HG02884 (cell line): ENCODE data around the gene CLIP2.

Experiments used
- ATAC-seq: cut with Tn5 transposase; IDR thresholded peaks from one replicate; pipeline ENCODE4 v1.9.1; 2021; ENCODE audit warnings: mild to moderate bottlenecking, moderate library complexity; ENCODE audit not compliant: unreplicated experiment

Gene CLIP2

DNA sequence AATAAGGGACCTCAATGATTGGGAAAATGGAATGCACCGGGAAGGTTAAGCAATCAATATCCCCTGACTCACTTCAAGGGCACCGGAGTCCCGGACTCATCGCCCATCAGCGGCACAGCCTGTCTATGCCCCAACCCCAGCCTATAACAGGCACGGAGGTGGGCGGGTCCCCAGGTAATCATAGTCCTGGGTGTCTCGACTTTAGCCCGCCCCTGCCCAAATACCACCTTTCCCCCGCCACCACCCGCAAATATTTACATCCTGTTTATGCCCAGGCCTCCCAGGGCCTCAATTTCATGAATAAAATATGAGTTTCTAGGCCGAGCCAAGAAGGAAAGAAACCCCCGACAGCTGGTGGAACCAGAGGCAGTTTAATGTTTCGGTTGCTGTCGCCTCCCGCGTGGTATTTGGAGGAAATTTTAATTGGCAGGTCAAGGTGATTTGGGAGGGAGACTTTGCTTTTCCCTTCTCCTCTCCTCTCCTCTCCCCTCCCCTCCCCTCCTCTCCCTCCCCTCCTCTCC is 19.4 kb upstream of the CLIP2 start:
- no peak for ATAC-seq

DNA sequence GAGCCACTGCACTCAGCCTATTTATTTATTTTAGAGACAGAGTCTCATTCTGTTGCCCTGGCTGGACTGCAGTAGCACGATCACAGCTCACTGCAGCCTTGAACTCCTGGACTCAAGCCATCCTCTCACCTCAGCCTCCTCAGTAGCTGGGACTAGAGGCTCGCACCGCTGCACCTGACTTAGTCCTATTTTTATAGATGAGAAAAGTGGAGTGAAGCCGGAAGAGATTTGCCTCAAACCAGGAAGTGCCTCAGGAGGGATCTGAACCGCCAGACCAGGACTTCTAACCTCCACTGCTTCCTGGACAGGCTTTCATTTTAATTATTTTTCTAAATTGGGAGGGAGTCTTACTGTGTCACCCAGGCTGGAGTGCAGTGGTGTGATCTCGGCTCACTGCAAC is 17.5 kb upstream of the CLIP2 start:
- no peak for ATAC-seq

DNA sequence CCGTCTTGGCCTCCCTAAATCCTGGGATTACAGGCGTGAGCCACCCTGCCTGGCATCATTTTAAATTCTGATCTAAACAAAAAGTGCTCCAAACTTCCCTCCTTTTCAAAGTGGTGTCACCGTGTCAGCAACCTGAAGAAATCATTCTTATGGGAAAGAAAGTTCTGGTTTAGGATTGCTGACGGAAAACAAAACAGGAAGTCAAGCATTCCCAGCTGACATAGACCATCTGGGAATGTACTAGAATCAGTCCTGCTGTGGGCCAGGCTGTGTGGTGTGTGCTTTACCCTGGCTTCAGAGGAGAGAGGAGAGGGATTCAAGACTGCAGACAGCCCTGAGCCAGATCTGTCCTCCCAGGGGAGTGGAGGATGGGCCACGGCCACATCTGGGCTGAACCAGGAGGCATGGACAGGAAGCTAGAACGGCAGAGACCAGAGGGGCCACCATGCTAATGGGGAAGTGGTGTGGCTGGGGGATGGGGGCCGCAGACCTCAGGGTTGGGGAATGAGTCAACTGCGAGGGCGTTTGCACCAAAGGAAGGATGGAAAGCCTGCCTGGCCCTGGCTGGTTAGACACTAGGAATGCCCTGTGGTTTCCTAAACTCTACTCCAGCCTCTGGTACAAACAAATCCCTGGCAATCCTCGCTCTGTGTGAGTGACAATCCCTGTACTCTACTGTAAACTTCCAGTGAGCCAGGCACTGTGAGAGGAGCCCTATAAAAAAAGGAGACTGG is 16.7 kb upstream of the CLIP2 start:
- peak; percentile 76 for ATAC-seq

DNA sequence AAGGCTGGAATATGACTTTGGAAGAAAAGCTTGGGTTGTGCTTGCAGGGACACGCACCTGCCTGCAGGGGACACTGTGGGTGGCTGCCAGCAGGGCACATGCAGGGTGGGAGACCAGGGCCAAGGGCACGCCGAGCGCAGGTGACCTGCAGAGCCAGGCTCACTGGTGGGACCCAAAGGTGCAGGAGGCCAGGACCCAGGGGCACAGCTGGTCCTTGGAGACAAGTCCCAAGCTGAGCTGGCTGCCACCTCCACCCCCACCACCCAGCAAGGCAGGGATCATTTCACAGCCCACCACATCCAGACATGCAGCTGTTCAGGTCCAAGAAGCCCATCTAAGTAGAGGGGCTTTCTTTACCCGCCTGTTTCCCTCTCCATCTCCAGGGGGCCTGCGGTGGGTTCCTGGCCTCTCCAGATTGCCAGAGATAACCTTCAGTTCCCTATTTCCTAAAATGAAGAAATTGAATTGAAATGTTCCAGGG is 13.8 kb upstream of the CLIP2 start:
- ATAC-seq, result no peak

DNA sequence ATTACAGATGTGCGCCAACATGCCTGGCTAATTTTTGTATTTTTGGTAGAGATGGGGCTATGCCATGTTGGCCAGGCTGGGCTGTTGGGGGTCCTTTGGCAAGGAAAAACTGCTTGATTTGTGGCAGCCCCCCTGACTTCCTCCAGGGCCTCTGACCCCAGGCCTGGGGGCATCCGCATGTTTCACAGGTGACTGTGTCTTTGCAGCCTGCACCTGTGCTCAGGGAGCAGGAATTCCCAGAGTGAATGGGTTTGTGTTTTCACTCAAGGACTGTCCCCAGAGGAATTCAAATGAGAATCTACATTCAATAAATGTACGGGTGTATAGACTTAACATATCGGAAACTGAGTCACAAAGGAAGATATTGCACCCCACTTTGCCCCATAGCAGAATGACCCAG is 11.6 kb upstream of the CLIP2 start:
- no peak for ATAC-seq

DNA sequence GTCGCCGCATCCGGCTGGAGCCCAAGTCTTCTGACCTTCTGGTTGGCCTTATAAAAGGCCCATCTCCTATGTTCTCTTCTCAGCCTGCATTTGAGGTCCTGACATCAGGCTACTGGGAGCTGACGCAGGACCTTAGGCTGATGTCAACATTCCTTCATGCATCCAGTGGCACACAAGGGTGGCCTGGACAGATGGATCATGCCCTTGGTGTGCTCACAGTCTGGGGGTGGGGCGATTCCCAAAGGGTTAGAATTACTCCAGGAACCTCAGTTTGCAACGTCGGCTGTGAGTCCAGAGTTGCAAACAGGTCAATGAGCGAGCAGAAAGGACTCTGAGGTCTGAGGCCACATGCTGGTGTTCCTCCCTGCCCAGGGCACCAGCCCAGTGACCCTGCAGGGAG is 8.2 kb upstream of the CLIP2 start:
- ATAC-seq, result no peak

DNA sequence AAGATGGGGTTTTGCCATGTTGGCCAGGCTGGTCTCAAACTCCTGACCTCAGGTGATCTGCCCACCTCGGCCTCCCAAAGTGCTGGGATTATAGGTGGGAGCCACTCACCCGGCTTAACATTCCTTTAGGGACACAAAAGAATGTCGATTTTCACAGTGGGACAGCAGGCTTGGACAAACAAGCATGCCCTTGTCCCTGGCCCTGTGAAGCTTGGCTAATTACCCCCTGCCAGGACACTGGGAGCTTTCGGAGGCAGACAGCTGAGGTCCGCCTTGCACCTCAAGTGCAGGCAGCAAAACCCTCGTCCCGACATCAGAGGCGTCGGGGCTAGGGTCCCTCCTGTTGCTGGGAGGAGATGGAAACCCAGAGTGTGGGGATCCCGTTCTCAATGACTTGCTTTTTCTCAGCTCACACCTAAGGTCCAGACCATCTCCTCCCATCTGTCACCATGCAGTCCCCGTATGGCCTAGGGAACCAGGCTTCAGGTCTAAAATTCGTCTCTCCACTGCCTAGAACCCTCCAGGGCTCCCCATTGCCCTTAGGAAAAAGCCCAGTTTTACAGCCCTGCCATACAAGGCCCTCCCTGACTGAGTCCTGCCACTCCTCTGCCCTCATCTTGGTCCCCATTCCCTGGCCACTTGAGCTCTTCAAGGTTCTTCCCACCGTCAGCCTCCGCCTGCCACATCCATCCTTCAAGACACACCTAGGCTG is 6.3 kb upstream of the CLIP2 start:
- ATAC-seq, result no peak

DNA sequence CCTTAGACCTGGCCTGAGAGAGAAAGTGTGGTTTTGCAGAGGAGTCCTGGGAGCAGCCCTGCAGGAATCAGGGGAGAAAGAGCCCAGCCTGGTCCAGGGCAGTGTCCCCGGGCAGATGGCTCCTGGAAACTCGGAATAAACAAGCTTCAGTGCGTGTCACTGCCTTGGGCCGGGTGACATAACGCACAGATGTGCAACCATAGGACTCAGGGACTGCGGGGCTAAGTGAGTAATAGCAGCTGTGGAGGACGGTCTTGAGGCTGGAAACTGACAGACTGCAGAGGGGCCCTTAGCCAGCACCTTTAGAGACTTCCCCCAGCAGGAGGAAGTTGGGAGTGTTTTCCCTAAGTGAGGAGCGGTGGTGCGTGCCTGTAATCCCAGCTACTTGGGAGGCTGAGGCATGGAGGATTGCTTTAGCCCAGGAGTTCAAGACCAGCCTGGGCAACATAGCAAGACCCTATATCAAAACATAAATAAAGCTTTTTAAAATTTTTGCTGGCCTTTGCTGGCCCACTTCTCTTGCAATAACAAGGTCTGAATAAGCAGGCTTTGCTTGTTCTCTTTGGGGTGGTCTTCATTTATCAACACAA is 5.3 kb upstream of the CLIP2 start:
- no peak for ATAC-seq

DNA sequence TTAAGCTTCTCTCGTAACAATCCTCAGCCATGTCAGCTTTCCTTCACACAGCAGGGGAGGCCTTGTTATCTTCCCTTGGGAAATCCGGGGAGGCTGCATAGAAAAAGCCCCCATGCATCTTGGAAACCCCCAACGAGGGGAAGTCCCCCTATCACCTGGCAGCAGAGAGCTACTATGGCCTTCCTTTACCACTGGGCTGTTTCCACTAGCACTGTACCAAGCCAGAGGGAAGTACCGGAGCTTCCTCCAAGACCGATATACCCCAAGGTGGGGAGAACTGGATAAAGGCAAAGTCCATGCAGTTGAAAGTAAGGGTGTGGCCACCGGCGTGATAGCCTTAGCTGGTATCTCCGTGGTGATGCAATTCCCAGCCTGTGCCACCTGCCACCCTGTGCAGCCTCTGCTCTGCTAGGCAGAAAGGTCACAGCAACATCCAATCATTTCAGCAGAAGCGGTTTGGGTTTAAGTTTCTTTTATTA is 4.4 kb upstream of the CLIP2 start:
- no peak for ATAC-seq

DNA sequence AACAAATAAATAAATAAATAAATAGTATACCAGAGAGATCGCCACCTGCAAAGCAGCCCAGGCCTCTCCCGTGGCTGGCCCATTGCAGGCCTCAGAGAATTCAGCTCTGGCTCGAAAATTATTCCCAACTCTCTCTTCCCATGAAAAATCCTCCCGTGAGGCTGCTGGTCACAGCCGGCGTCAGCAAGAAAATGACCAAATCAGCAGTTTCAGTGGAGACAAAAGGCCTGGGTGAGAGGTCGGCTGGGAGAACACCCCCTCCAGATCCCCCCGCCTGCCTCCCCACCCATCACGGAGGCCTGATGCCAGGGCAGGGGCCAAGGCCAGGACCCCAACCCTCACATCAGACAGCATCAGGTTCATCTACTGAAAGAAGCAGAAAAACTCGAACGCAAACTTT is 3.1 kb upstream of the CLIP2 start:
- ATAC-seq, result no peak

DNA sequence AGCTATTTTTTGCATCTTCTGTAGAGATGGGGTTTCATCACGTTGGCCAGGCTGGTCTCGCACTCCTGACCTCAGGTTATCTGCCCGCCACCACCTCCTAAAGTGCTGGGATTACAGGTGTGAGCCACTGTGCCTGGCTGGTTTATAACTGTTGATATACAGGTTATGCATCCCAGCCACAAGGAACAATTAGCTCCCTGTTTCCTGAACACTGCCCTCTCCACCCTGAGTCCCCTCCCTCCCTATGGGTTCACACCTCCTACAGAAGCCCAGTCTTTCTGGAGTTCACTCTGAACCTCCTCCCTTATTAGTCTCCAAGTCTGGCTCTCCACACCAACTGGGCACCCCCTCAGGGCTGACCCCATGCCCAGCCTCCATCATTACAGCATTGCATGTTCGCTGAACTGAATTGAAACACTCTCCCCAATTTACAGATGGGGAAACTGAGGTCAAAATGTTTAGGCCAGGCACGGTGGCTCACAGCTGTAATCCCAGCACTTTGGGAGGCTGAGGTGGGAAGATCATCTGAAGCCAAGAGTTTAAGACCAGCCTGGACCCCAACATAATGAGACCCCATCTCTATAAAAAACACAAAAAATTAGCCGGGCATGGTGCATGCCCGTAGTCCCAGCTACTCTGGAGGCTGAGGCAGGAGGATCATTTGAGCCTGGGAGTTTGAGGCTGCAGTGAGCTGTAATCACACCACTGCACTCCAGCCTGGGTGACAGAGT is 1.7 kb upstream of the CLIP2 start:
- ATAC-seq, result no peak

DNA sequence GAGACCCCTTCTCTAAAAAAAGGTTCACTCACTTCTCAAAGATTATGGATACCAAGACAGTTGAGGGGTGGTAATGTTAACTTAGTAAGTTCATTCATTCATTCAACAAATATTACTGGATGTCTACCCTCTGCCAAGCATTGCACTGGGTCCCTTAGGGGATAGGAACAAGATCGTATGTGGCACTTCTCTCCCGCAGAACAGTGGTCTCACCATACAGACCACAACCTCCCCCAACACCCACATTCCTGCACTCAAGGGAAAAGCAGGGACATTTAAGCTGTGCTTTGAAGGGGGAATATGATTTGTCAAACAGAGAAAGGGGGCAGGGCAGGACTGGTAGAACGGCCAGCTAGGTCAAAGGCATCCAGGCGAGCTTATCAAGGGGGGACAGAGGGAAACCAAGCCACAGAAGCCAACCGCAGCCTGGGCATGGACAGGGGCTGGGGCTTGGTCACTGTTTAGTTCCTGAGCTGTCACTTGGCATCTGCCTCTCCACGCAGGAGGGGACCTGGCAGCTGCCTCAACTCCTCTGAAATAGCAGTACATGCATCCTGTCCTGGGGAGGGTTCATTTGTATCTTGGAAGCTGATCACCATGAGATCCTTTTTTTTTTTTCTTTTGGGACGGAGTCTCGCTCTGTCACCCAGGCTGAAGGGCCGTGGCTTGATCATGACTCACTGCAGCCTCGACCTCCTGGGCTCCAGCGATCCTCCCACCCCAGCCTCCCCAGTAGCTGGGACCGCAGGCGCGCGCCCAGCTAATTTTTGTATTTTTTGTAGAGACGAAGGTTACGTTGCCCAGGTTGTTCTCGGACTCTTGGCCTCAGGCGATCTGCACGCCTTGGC is 949 bp upstream of the CLIP2 start:
- ATAC-seq, result no peak

DNA sequence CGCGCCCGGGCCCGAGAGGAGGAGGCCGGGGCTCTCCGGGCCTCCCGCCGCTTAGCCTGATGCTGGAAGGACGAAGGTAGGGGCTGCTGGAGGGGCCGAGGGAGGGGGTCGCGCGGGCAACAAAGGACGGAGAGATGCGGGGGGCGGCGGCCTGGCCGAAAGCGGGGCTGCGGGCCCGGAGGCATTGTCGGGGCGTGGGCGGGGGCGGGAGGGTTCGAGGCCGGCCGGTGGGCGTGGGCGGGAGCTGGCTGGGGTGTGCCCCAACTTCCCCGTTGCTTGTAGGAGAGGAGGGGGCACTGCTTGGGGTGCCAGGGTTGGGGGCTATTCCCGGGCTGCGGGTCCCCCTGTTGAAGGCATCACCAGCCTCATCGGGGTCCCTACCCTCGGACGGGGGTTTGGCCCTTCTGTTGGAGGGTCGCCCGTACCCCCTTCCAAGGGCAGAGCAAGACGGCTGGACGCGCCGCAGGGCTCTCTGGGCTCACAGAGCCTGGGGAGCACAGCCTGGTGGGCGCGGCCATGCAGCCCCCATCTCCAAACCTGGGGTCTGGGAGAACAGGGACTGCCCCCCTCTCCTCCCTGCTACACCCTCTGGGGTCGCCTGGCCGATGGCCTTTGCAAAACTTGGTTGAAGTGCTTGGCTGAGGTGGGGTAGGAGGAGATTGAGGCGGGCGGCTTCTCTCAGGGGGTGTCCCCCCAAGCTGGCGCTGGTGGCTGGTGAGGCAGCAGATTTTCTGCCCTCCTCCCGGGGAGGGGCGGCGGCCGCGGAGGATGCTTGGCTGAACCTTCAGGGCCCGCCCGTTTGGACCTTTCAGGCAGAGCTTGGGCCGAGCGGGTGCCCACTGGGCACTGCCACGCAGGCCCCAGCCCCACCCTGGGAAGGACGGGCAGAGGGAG is 699 bp downstream of the CLIP2 start:
- no peak for ATAC-seq

DNA sequence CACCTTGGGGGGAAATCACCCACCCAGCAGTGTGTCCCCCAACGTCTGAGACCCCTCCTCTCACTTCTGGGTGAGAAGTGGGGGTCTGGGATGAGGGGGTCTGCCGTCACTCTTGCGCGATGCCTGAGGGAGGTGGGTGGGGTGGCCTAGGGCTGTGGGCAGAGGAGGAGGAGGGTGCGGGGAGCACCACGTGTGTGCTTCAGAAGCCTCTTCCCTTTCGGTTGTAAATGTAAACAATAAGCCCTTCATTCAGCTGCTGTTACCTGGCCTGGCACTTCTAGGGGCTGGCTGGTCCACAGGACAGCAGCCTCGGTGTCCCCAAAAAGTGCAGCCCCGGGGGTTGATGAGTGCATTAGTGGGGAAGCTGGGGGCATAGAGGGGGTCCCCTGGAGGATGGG is 1.3 kb downstream of the CLIP2 start:
- no peak for ATAC-seq

DNA sequence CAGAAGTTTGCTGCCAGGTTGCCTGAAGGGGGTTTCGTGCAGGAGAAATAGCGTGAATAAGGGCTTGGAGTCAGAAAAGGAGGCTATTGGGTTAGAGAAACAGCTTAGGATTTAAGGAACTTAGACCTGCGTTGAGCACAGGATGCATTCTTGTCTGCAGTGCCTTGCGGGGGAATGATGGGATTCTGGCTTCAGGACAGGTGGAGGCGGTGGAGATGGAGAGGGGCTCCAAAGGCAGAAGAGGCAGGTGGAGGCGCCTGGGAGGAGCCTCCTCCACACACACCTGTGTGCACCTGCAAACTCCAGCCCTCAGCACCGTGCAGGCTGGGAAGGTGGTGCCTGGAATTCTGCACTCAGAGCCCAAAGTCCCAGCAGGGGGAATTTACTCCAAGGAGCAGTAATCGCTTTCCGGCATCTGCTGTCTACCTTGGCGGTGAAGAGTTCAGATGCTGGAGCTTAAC is 1.8 kb downstream of the CLIP2 start:
- no peak for ATAC-seq

DNA sequence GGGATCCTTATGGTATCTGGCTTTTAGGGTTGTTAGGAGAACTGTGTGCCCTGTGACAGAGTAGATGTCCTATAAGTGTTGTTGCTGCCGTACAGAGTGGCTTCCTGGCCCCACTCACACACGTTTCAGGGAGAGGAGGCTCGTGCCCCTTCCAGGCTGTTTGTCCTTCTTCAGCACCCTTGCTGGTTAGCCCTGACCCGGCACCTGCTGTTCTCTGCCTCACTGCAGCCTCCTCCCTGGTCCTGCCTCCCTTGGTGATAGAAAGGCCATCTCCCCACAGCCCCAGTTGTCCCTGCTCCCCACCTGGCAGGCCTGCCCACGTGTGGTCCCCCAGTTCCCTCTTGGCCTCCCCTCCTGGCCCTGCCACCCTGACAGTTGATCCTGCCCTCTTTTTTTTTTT is 2.3 kb downstream of the CLIP2 start:
- ATAC-seq, result no peak

DNA sequence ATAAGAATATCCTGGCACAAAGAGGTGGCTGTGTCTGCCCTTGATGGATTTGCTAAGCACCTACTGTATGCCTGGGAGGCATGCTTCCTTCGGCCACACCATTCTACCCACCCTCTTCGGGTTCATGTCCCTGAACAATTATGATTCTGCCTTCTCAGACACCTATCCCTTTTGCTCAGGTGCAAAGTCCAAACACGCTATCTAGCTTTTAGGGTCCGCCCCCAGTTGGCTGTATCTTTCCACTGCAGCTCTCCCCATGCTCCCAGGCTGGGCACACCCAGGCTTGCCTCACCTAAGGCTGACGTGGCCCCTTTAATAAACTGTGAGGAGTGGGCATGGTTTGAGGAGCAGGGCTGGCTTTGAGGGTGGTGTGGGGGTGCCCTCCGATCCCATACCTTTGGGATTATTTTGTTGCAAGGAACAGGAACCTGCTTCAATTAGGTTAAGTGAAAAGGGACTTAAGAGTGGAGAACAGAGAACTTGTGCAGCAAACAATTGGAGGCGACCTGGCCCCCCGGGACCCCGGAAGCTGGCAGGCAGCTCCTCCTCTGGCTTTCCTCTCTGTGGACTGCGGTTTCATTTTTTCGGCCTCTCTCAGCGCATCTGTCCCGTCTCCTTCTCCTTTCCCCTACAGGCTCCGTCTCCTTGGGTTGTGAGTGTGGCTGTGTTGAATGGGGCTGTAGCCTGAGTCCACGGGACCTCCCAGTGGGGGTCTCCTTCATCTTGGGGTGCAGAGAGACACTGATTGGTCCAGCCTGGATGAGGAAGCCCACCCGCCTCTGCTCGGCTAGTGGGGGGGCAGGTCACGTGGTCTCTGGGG is 3.8 kb downstream of the CLIP2 start:
- no peak for ATAC-seq

DNA sequence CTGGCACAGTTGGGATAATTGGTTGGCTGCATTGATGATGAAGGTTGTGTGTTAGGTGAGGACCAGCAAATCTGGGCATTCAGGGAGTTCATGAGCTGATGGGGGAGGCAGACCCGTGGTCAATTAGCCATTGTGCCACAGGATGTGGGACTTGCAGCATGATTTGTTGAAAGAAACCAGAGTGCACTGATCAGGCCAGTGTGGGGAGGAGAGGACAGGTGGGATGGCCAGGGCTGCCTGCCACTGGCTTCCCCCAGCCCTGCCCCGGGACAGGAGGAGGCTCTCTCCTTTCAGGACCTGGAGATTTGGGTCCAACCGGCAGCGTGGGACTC is 4.3 kb downstream of the CLIP2 start:
- ATAC-seq, result no peak
